Common myeloid progenitor, CD34-positive (primary cell): Measurements from ENCODE around the gene KISS1.

Source experiments
- CTCF ChIA-PET: fragments of 350-600 bp; sonication (Branson Sonifier 250); formaldehyde crosslinking; loops from one replicate; lab custom pipeline; 2021; ENCODE audit warnings: antibody characterized with exemption; lab: Charles Lee
- POLR2A ChIA-PET: fragments of 350-600 bp; sonication (Branson Sonifier 250); formaldehyde crosslinking; loops from one replicate; lab custom pipeline; 2021; ENCODE audit warnings: antibody characterized with exemption; lab: Charles Lee
- DNase-seq, 3 donors: peaks; one replicate each; pipeline versions ENCODE4 v3.0.0 to v3.0.0-alpha.2; 2013
- H3K27ac ChIP-seq, 2 experiments: 1 replicate in 1 of 2; 2 replicates in 1 of 2; pipeline ENCODE4 v1.7.0; 2013; ENCODE audit warnings: inconsistent platforms in 2 of 2, low read length in 2 of 2, mild to moderate bottlenecking in 2 of 2, low read depth in 1 of 2, moderate library complexity in 1 of 2; ENCODE audit not compliant: severe bottlenecking in 2 of 2, insufficient read depth in 1 of 2, poor library complexity in 1 of 2
- H3K27me3 ChIP-seq, 5 experiments: replicated peaks in 2 of 5; 1 replicate in 3 of 5; 2 replicates in 2 of 5; pipeline versions ENCODE4 v1.6.1 to v1.7.0; 2013; ENCODE audit warnings: low read length in 4 of 5, mild to moderate bottlenecking in 2 of 5, moderate library complexity in 2 of 5, inconsistent platforms in 1 of 5; ENCODE audit not compliant: insufficient read depth in 5 of 5, control insufficient read depth in 4 of 5
- H3K36me3 ChIP-seq, 4 experiments: 1 replicate in 2 of 4; 2 replicates in 2 of 4; pipeline versions ENCODE4 v1.6.1 to v1.7.0; 2013; ENCODE audit warnings: low read length in 3 of 4, control low read depth in 1 of 4, mild to moderate bottlenecking in 1 of 4; ENCODE audit not compliant: control insufficient read depth in 4 of 4, insufficient read depth in 4 of 4
- H3K4me1 ChIP-seq, 4 experiments: 1 replicate in 3 of 4; 2 replicates in 1 of 4; pipeline versions ENCODE4 v1.6.1 to v1.7.1; 2013; ENCODE audit warnings: low read length in 3 of 4, mild to moderate bottlenecking in 3 of 4, control low read depth in 1 of 4, inconsistent platforms in 1 of 4, moderate library complexity in 1 of 4; ENCODE audit not compliant: control insufficient read depth in 4 of 4, insufficient read depth in 4 of 4; ENCODE audit errors: control extremely low read depth in 1 of 4
- H3K4me3 ChIP-seq, 7 experiments: 1 replicate in 4 of 7; 2 replicates in 3 of 7; pipeline versions ENCODE4 v1.5.1 to v1.7.0; 2013; ENCODE audit warnings: mild to moderate bottlenecking in 7 of 7, low read length in 6 of 7, moderate library complexity in 6 of 7, inconsistent platforms in 2 of 7, low read depth in 2 of 7, control low read depth in 1 of 7; ENCODE audit not compliant: insufficient read depth in 4 of 7, control insufficient read depth in 1 of 7; ENCODE audit errors: extremely low read depth in 1 of 7
- H3K9me3 ChIP-seq, 5 experiments: 1 replicate in 4 of 5; 2 replicates in 1 of 5; pipeline versions ENCODE4 v1.6.1 to v1.7.1; 2013; ENCODE audit warnings: low read length in 4 of 5, mild to moderate bottlenecking in 2 of 5, inconsistent platforms in 1 of 5, low read depth in 1 of 5, moderate library complexity in 1 of 5; ENCODE audit not compliant: control insufficient read depth in 4 of 5, insufficient read depth in 2 of 5; ENCODE audit errors: control extremely low read depth in 1 of 5
- WGBS: methylation state at CpG from one replicate; pipeline ENCODE4 v1.1.5; 2013; ENCODE audit not compliant: insufficient coverage; 5-methylcytosine and 5-hydroxymethylcytosine counted together

Gene KISS1

DNA sequence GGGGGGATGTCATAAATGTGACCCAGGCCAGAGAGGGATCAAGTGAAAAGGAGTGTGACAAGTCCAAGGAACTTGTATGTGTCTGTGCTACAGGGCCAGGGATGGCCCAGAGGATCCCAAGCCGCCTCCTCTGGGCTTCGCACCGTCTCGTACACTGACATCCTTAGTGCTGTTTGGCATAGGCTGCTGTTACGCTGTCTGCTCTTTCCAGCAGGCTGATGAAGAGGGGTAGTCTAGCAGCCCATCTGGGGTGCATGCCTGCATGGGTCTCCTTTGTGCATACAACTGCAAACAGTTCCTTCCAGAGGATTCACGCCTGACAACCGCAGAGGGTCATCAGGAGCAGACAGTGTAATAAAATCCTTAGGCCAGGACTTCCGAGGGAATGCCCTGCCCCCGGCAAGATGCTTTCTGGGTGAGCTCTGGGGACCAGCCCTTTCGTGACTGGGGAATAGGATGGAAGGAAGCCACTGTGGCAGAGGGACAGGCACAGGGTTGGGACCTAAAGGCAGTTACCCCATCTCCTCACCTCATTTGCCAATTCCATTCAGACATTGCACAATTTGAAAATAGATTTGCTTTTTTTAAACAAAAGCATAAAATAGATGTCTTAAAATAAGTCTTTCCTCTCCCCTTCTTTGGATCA, 23.8 kb upstream of the KISS1 start:
- Histone ChIP-seq H3K4me1 (peaks cover 0 to 9% (median 7%) of the 10 kb centered on the region in 4 experiments), H3K4me3 (no peak overlapping the region), H3K27me3 (no peaks in the 10 kb centered on the region), H3K9me3 (no peaks in the 10 kb centered on the region), H3K27ac (no peak overlapping the region), H3K36me3 (peaks cover 0 to 4% (median 0%) of the 10 kb centered on the region in 4 experiments)
- 96% methylated on average over 4 of the region's 10 CpGs for WGBS
- no peak for DNase-seq
- CTCF ChIA-PET, result interaction anchor here (0.9 to 2.0 kb wide), 3 partner anchors 13 to 143 kb away, joined by 3 to 7 read pairs (median 4); no protein-coding TSS in a partner anchor
- POLR2A ChIA-PET, result no interaction called here

DNA sequence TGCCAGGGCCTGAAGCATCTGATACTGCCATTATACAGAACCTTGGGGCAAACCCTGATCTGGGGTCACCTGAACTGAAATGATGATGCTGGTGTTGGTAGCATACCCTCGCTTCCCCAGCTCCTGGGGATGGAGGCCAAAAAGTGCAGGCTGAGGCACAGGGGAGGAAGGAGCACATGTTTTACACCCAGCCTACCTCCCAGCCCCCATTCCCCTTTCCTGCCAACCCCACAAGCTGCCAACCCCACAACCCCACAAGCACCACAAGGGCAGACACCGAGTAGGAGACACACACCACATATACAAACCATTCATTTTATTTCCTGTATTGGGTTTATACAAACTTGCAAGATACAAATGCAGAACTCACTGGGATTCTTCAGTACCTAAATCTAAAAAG, 22.3 kb upstream of the KISS1 start:
- no CpG with 5 or more reads among the region's 2 CpGs for WGBS
- peaks cover 0 to 4% (median 0%) of the 10 kb centered on the region in 4 experiments for H3K36me3 ChIP-seq
- no peaks in the 10 kb centered on the region for H3K9me3 ChIP-seq
- no peaks in the 10 kb centered on the region for H3K27me3 ChIP-seq
- H3K27ac ChIP-seq, result no peak overlapping the region
- POLR2A ChIA-PET, result interaction anchor here (0.5 kb wide), 1 partner anchor 416 kb away, joined by 4 read pairs; no protein-coding TSS in a partner anchor
- DNase-seq, result peak in 2 of 3 donors; percentile 23 to 25
- CTCF ChIA-PET, result interaction anchor here (1.8 to 2.0 kb wide), 3 partner anchors 11 to 56 kb away, joined by 3 to 7 read pairs (median 6); no protein-coding TSS in a partner anchor
- H3K4me1 ChIP-seq, result peaks cover 0 to 17% (median 14%) of the 10 kb centered on the region in 4 experiments
- no peak overlapping the region for H3K4me3 ChIP-seq

DNA sequence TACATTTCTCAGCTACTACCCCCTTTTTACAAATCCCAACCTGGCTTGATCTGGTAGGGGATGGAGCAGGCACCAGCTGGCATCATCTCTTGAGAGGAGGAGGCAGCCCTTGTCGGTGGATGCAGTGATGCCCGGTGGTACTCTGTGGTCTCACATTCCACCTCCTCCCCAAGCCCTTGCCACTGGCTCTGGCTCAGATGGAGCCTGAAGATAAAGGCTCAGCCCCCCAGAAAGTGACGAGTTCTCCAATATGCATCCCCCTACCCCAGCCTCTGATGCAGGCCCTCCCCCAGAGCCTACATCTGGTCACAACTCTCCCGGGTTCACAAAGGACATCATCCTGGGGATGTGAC, 21.3 kb upstream of the KISS1 start:
- Histone ChIP-seq H3K4me1 (peaks cover 0 to 19% (median 16%) of the 10 kb centered on the region in 4 experiments), H3K4me3 (no peak overlapping the region), H3K36me3 (peaks cover 0 to 4% (median 0%) of the 10 kb centered on the region in 4 experiments), H3K27me3 (no peaks in the 10 kb centered on the region), H3K27ac (no peak overlapping the region), H3K9me3 (no peaks in the 10 kb centered on the region)
- no peak for DNase-seq
- ChIA-PET POLR2A (no interaction called here), CTCF (interaction anchor here (1.5 to 4.9 kb wide), 4 partner anchors 36 to 144 kb away, joined by 3 to 74 read pairs (median 4); partner anchors contain the start of gene PLEKHA6)
- WGBS, result 90% methylated on average over 1 of the region's 4 CpGs

DNA sequence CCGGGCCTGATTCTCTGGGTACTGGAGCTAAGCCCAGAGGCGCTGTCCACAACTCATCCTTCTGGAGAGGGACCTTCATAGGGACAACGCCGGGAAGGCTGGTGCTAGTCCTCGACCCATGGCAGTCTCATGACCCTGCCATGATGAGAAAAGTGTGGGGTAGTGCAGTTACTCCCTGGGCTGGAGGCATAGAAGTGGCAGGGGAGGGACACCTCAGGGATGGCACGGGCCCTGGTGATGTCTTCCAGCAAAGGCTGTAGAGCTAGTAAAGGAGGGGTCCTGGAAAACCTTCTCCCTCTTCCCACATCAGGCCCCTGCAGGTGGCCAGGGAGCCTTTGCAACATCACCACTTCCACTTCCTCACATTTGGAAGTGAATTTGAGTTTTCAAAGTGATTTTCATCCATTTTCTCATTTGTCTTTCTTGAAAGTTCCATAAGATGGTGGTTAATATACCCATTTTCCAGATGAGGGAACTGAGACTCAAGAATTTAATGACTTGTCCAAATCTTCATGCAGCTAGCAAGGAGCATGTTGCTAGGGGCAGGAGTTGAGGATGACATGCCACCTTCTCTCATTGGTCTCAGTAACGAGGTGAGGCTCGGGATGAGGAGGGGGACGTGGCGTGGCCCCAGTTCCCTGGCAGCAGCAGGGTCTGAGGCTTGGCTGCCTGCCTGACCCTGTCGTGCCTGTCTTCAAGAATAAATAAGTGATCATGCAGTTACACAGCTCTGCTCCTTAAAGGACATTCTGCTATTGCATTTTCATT, 20.8 kb upstream of the KISS1 start:
- POLR2A ChIA-PET, result no interaction called here
- peaks cover 0 to 19% (median 16%) of the 10 kb centered on the region in 4 experiments for H3K4me1 ChIP-seq
- CTCF ChIA-PET, result interaction anchor here (0.9 to 4.9 kb wide), 9 partner anchors 10 to 178 kb away, joined by 3 to 74 read pairs (median 3); partner anchors contain the start of gene PLEKHA6
- no peak for DNase-seq
- 92% methylated on average over 10 of the region's 11 CpGs for WGBS
- no peaks in the 10 kb centered on the region for H3K27me3 ChIP-seq
- no peak overlapping the region for H3K27ac ChIP-seq
- H3K36me3 ChIP-seq, result peaks cover 0 to 2% (median 0%) of the 10 kb centered on the region in 4 experiments
- H3K9me3 ChIP-seq, result no peaks in the 10 kb centered on the region
- no peak overlapping the region for H3K4me3 ChIP-seq

DNA sequence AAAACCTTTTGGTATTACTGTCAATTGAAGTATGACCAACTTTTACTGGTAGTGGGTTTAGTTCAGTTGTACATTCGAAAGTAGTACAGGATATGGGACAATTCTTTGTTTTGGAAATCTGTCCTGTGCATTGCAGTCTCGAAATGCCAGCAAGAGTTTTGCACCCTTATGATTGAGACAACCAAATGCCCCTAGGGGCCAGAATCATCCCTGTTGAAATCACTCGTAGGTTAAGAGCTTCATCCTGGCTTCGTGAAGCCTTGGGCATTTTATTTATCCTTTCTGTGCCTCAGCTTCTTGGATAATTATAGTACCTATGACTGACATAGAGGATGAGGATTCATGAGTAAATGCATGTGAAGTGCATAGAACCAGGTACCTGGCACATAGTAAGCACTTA, 19.9 kb upstream of the KISS1 start:
- WGBS, result 98% methylated on average over 4 of the region's 4 CpGs
- Histone ChIP-seq H3K4me3 (no peak overlapping the region), H3K4me1 (peaks cover 0 to 19% (median 16%) of the 10 kb centered on the region in 4 experiments), H3K27me3 (no peaks in the 10 kb centered on the region), H3K27ac (no peak overlapping the region), H3K9me3 (no peaks in the 10 kb centered on the region), H3K36me3 (no peaks in the 10 kb centered on the region)
- ChIA-PET CTCF (interaction anchor here (0.7 to 4.9 kb wide), 11 partner anchors 9 to 179 kb away, joined by 3 to 74 read pairs (median 3); partner anchors contain the start of gene PLEKHA6), POLR2A (no interaction called here)
- no peak for DNase-seq

DNA sequence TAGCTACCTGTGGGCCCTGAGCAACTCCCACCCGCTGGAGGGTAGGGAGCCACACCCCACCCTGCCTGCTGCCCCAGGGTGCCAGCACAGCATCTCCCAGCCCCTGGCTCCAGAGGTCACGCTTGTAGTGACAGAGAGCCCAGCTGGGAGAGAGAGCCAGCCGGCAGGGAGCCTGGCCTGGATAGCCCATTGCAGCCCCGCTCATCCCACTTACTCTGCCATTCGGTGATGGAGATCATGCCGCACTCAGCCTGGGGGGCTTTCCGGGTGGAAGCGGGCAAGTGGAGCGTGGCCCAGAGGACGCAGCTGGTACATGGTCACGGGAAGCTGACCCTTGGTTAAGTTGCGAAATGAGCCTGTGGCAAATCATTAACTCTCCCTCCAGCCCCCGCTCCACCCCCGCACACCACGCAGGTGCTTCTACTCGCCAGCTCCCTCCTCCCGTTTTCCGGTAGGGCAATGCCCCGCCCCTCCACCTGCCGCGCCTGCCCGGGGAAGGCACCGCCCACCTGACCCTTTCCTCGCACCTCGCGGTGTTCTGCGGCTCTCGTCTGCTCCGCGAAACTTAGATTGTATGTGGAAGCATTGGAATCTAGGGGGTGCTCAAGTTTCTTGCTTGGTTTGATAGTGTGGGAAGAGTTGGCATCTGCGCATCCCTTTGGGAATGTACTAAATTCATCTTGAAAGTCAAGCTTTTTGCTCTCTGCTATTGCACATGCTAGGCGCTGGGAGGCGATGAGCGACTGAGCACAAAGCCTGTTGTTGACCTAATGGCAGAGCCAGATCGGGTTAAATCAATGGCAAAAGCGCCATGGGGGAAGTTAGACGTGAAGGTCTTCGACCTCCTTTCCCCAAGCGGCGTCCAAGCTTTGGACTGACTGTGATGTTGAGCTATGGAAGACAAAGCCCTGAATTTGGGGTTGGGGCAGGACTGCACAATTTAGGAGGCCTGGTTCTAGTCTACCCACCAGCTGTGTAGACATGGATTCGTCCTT, 17.7 kb upstream of the KISS1 start, which contains the start of gene GOLT1A:
GOLT1A (minus strand) TSS at position 321 of the 995 bp plus-strand sequence; CDS start at position 239, 82 bp downstream.
- DNase-seq, result peak; percentile 61 to 74 (median 70)
- Histone ChIP-seq H3K27ac (no peak within 1 kb of the TSS), H3K4me3 (peak within 1 kb of the TSS; percentile 13 to 75 (median 35)), H3K4me1 (peaks cover 0 to 19% (median 16%) of the 10 kb centered on the region in 4 experiments), H3K27me3 (no peaks in the 10 kb centered on the region), H3K9me3 (no peaks in the 10 kb centered on the region), H3K36me3 (no peaks in the 10 kb centered on the region)
- CTCF ChIA-PET, result interaction anchor here (0.6 to 4.9 kb wide), 30 partner anchors 8 to 218 kb away, joined by 3 to 74 read pairs (median 4); partner anchors contain the start of genes PLEKHA6 and REN
- 26% methylated on average over 24 of the region's 41 CpGs for WGBS
- POLR2A ChIA-PET, result no interaction called here
